IMR-90 (cell line): ENCODE measurements around the gene WNT9B. TPM values are rescaled to one million over a fixed set of nuclear protein-coding genes. Genes with fewer than 3 reads are reported as not detected.

ENCODE experiments used
- ATAC-seq: fragments of 200-7000 bp; cut with Tn5 transposase; 2 replicates; pipeline ENCODE4 v1.9.1; 2020; ENCODE audit warnings: low read depth, mild to moderate bottlenecking, moderate library complexity
- BruUV-seq: library from RNA; stranded (reverse); fragments of 400-500 nt; replicated peaks from 2 replicates; lab custom pipeline; 2021; lab: Mats Ljungman, UMichigan
- CTCF ChIA-PET: fragments of 300-600 bp; formaldehyde crosslinking; extraction: SDS; loops from one replicate; lab custom pipeline; 2021; ENCODE audit warnings: antibody characterized with exemption; lab: Yijun Ruan, JAX
- POLR2A ChIA-PET: fragments of 300-600 bp; sonication (Branson Sonifier 250); formaldehyde crosslinking; loops from one replicate; lab custom pipeline; 2022; ENCODE audit warnings: antibody characterized with exemption; ENCODE audit not compliant: unreplicated experiment; lab: Charles Lee
- DNase-seq: peaks from one replicate; pipeline ENCODE4 v3.0.0; 2013
- H2AFZ ChIP-seq: replicated peaks from 2 replicates; pipeline ENCODE3; 2013; ENCODE audit warnings: low read length, mild to moderate bottlenecking; ENCODE audit not compliant: poor library complexity
- H2AK5ac ChIP-seq: 2 replicates; pipeline ENCODE4 v1.6.1; 2013; ENCODE audit warnings: low read depth, low read length, inconsistent platforms
- H2AK9ac ChIP-seq: replicated peaks from 2 replicates; pipeline ENCODE3; 2013; ENCODE audit warnings: mild to moderate bottlenecking, low read depth, low read length, moderate library complexity; ENCODE audit not compliant: poor library complexity
- H2BK120ac ChIP-seq: 2 replicates; pipeline ENCODE4 v1.6.1; 2013; ENCODE audit warnings: low read depth, low read length, inconsistent platforms
- H2BK15ac ChIP-seq: 3 replicates; pipeline ENCODE4 v1.6.1; 2013; ENCODE audit warnings: low read depth, low read length, inconsistent platforms
- H2BK20ac ChIP-seq: 2 replicates; pipeline ENCODE4 v1.6.1; 2013; ENCODE audit warnings: low read depth, mild to moderate bottlenecking, inconsistent platforms, low read length, moderate library complexity
- H2BK5ac ChIP-seq: 2 replicates; pipeline ENCODE4 v1.6.1; 2013; ENCODE audit warnings: mild to moderate bottlenecking, low read depth, low read length, inconsistent platforms; ENCODE audit not compliant: poor library complexity, severe bottlenecking
- H3K14ac ChIP-seq: replicated peaks from 2 replicates; pipeline ENCODE4 v1.6.1; 2013; ENCODE audit warnings: low read depth, low read length, inconsistent platforms
- H3K18ac ChIP-seq: 2 replicates; pipeline ENCODE4 v1.6.1; 2013; ENCODE audit warnings: low read depth, low read length, control low read depth
- H3K23ac ChIP-seq: 2 replicates; pipeline ENCODE4 v1.6.1; 2013; ENCODE audit warnings: low read depth, low read length, inconsistent platforms
- H3K27ac ChIP-seq: 2 replicates; pipeline ENCODE4 v1.5.1; 2013; ENCODE audit warnings: mild to moderate bottlenecking, control low read depth, low read length; ENCODE audit not compliant: insufficient read depth
- H3K27me3 ChIP-seq: 2 replicates; pipeline ENCODE4 v1.6.1; 2013; ENCODE audit warnings: low read length; ENCODE audit not compliant: control insufficient read depth, insufficient read depth
- H3K36me3 ChIP-seq: 2 replicates; pipeline ENCODE4 v1.6.1; 2013; ENCODE audit warnings: low read length, mixed read lengths; ENCODE audit not compliant: control insufficient read depth, insufficient read depth
- H3K4ac ChIP-seq: 2 replicates; pipeline ENCODE4 v1.6.1; 2013; ENCODE audit warnings: low read depth, low read length, inconsistent platforms
- H3K4me1 ChIP-seq: 2 replicates; pipeline ENCODE4 v1.6.1; 2013; ENCODE audit warnings: low read length, mixed read lengths; ENCODE audit not compliant: control insufficient read depth, insufficient read depth
- H3K4me2 ChIP-seq: 2 replicates; pipeline ENCODE4 v1.6.1; 2013; ENCODE audit warnings: low read depth, mild to moderate bottlenecking, control low read depth, low read length, moderate library complexity
- H3K4me3 ChIP-seq: 2 replicates; pipeline ENCODE4 v1.5.1; 2013; ENCODE audit warnings: low read depth, mild to moderate bottlenecking, control low read depth, low read length, moderate library complexity; ENCODE audit not compliant: insufficient read depth
- H3K56ac ChIP-seq: 2 replicates; pipeline ENCODE4 v1.6.1; 2013; ENCODE audit warnings: low read length, inconsistent platforms; ENCODE audit not compliant: insufficient read depth; ENCODE audit errors: extremely low read depth
- H3K79me1 ChIP-seq, 2 experiments: 2 replicates each; pipeline ENCODE4 v1.6.1; 2013; ENCODE audit warnings: low read length in 2 of 2, inconsistent platforms in 1 of 2, low read depth in 1 of 2
- H3K9ac ChIP-seq: 2 replicates; pipeline ENCODE4 v1.6.1; 2013; ENCODE audit warnings: low read depth, low read length, control low read depth
- H3K9me1 ChIP-seq: 2 replicates; pipeline ENCODE4 v1.6.1; 2013; ENCODE audit warnings: low read length, inconsistent platforms; ENCODE audit not compliant: insufficient read depth
- H3K9me3 ChIP-seq: 2 replicates; pipeline ENCODE4 v1.6.1; 2013; ENCODE audit warnings: low read length; ENCODE audit not compliant: control insufficient read depth, insufficient read depth
- H4K20me1 ChIP-seq: 2 replicates; pipeline ENCODE4 v1.6.1; 2013; ENCODE audit warnings: low read length, inconsistent platforms; ENCODE audit not compliant: insufficient read depth
- H4K5ac ChIP-seq: 2 replicates; pipeline ENCODE4 v1.6.1; 2013; ENCODE audit warnings: mild to moderate bottlenecking, low read depth, low read length, control low read depth
- H4K8ac ChIP-seq, 2 experiments: 2 replicates each; pipeline ENCODE4 v1.6.1; 2013; ENCODE audit warnings: low read depth in 2 of 2, low read length in 2 of 2, control low read depth in 1 of 2, inconsistent platforms in 1 of 2
- H4K91ac ChIP-seq: 2 replicates; pipeline ENCODE4 v1.6.1; 2013; ENCODE audit warnings: low read depth, low read length, inconsistent platforms; ENCODE audit not compliant: insufficient read depth
- CTCF ChIP-seq: conservative IDR thresholded peaks from 2 replicates; pipeline ENCODE4 v1.5.1; 2012; ENCODE audit warnings: mild to moderate bottlenecking, low read depth, low read length, improper control_type of control experiment
- RCOR1 ChIP-seq: IDR thresholded peaks from 2 replicates; pipeline ENCODE4 v1.6.1; 2012; ENCODE audit warnings: mild to moderate bottlenecking, low read length, improper control_type of control experiment; ENCODE audit not compliant: insufficient replicate concordance
- RFX5 ChIP-seq: IDR thresholded peaks from 2 replicates; pipeline ENCODE4 v1.8.0; 2012; ENCODE audit warnings: low read depth, mild to moderate bottlenecking, low read length, moderate library complexity
- WGBS, 2 experiments: methylation state at CpG; one replicate each; pipeline versions ENCODE4 v1.1.5 to v1.1.7; 2013; ENCODE audit warnings: missing lambda C conversion rate in 2 of 2; ENCODE audit not compliant: insufficient read length in 1 of 2; ENCODE audit errors: extremely low coverage in 2 of 2; 5-methylcytosine and 5-hydroxymethylcytosine counted together
- dilution Hi-C: fragments of 300-500 bp; cut with HindIII; formaldehyde crosslinking; loops from one replicate; pipeline ENCODE4 v1.14.3; 2018; ENCODE audit warnings: low sequenced_read_pairs; ENCODE audit not compliant: unreplicated experiment
- in situ Hi-C: fragments of 300-500 bp; cut with MboI; formaldehyde crosslinking; loops from 3 replicates; pipeline ENCODE4 v1.14.3; 2019; ENCODE audit warnings: low sequenced_read_pairs, inconsistent platforms, mixed read lengths
- intact Hi-C: fragments of 100-400 bp; cut with micrococcal nuclease; formaldehyde crosslinking; loops from 2 replicates; pipeline ENCODE4 v1.10.0; 2022
- polyA plus RNA-seq, 3 experiments: library from polyadenylated mRNA; depleted of rRNA; stranded (reverse); fragments of >200 nt; gene quantifications; 2 replicates each; pipeline ENCODE4 v1.2.3, GENCODE V29; 2012; ENCODE audit warnings: low replicate concordance in 1 of 3
- total RNA-seq: library from RNA; depleted of rRNA; stranded (reverse); fragments of >200 nt; gene quantifications from 2 replicates; pipeline ENCODE4 v1.2.3, GENCODE V29; 2012

Gene WNT9B
- total and polyA plus RNA-seq, 2 of the 4 experiments (the other 2 are of a cell fraction): not detected

- Histone ChIP-seq H2AK5ac (no peak overlapping the region), H2AK9ac (no peak overlapping the region), H3K14ac (no peak overlapping the region), H4K91ac (no peak overlapping the region), H3K9ac (no peak overlapping the region), H3K4me2 (no peak overlapping the region), H2BK20ac (no peak overlapping the region), H3K36me3 (no peaks in the 10 kb centered on the region), H3K79me1 (no peaks in the 10 kb centered on the region), H3K4ac (no peak overlapping the region), H3K9me3 (peaks cover 3% of the 10 kb centered on the region; the same call in 1 of the 2 replicates), H2BK120ac (no peak overlapping the region), H2BK5ac (no peak overlapping the region), H2BK15ac (no peak overlapping the region), H4K5ac (no peak overlapping the region), H3K27ac (no peak overlapping the region), H3K4me1 (no peaks in the 10 kb centered on the region), H4K8ac (no peak overlapping the region), H3K56ac (no peak overlapping the region), H3K9me1 (no peaks in the 10 kb centered on the region), H3K27me3 (peaks cover 49% of the 10 kb centered on the region), H4K20me1 (no peaks in the 10 kb centered on the region), H3K4me3 (no peak overlapping the region), H3K18ac (no peak overlapping the region), H3K23ac (no peak overlapping the region), H2AFZ (no peak overlapping the region)
- DNase-seq (no peak), ATAC-seq (no peak)
- intact Hi-C loops: no loop called here
- dilution Hi-C loops: no loop called here
- WGBS, 2 experiments: no CpG with 5 or more reads among the region's 2 CpGs
- ChIA-PET POLR2A (no interaction called here), CTCF (no interaction called here)
- in situ Hi-C loops: no loop called here
- TF ChIP-seq CTCF (no peak), RCOR1 (no peak), RFX5 (no peak)
- BruUV-seq: no TSS peak
Measured at GRCh38 chr17:46898364-46898763, 47.0 kb downstream of the WNT9B start.
